Stimulated activated CD8-positive, alpha-beta memory T cell treated with anti-CD3 and anti-CD28 coated beads, Interleukin-15, amount 100 ng/mL, for 1 hour (primary cell): ENCODE data around the gene ST6GALNAC4.

Experiments used
- DNase-seq: peaks from one replicate; pipeline ENCODE4 v3.0.0-alpha.2; 2020; ENCODE audit warnings: low read depth

ST6GALNAC4 gene

GRCh38 chr9:127929625-127929979 is 12.8 kb upstream of the ST6GALNAC4 start:
- no peak for DNase-seq

DNA sequence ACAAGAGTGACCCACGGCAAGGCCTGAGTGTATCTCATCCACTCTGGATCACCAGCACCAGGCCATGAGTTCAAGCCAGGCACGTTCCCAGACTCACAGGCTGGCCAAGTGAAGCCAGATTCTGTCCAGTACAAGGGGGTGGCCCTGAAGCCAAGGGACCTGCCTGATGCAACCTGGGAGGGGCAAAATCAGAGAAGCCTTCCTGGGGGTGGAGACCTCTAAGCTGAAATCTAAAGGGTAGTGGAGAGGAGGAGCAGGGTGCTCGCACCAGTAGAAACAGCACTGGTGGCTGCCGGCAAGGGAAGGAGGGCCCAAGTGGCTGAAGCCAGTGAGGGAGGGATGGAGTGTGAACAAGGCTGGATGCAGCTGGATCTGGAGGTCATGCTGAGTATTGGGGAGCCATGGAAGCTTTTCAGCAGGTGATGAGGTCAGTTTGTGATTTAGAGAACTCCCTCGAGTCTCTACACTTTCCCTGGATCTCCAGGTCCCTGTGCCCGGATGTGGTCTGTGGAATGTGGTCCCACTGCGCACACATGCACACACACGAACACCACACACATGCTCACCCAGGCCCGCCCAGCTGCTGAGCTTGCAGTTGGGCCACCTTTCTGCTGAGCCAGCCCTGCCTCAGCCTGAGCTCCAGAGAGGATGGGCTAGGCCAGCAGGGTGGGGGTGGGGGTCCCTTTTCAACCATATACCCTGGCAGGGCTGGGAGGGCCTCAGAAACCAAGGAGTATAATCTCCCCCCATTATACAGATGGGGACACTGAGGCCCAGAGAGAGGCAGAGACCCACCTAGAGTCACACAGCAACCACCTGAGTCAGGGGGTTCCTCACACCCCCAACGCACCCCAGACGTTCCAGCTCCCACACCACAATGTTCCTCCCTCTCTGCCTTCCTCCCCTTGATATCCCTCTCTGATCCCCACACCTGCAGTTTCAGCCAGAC is 12.1 kb upstream of the ST6GALNAC4 start:
- DNase-seq: no peak

GRCh38 chr9:127927988-127928675 is 11.3 kb upstream of the ST6GALNAC4 start:
- no peak for DNase-seq

GRCh38 chr9:127927201-127927987 is 10.6 kb upstream of the ST6GALNAC4 start:
- DNase-seq: peak; percentile 56

DNA sequence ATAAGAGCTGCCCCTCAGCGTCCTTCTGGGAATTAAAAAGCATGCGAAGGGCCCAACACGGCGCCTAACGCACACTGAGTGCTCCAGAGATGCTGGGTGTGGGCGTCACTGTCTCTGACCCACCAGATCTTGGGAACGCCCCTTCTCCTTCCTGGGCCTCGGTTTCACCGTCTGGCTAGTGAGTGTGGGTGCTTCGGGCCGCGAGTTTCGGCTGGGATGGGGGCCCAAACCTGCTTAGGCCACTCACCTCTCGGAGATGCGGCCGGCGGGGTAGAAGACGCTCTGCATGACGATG is 10.0 kb upstream of the ST6GALNAC4 start:
- no peak for DNase-seq

GRCh38 chr9:127925959-127926905 is 9.4 kb upstream of the ST6GALNAC4 start:
- DNase-seq: no peak

DNA sequence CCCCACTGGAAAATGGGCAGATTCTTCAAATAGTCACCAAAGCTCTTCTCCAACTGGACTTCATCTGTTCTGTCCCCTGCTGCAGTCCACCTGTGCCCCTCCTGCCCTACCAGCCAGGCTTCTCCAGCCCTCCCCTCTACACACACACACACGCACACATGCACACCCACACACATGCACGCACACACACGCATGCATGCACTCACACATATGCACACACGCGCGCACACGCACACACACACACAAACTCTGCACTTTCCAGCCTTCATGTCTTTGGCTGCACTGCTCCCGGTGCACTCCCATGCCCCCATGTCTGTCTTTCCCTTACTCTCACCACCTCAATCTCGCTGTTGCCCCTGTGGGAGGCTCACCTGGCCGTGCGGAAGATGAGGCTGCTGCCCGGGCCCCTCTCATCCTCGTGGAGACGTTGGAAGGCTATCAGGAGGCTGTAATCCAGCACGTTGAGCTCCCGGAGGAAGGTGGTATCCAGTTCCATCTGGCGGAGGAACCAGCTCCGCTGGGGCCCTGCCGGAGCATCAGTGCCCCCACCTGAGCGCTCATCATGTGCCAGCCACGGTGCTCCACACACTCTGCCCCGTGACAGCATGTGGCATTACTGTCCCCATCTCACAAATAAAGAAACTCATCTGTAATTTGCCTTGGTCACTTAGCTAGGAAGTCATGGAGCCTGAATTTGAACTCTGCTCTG is 8.0 kb upstream of the ST6GALNAC4 start:
- no peak for DNase-seq

DNA sequence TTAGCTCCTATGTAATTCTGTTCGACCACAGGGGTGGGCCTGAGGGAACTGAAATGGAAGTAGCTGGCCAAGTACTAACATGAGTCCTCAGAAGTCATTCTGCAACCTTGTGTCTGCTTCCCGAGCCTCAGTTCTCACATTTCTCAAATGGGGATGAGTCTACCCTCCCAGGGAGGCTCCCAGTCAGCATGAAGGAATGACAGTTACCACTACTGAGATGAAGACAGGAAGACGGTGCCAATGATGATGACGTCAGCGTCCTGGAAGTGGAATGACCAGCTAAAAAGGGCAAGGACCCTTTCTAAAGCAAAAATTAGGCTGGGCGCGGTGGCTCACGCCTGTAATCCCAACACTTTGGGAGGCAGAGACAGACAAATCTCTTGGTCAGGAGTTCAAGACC is 6.9 kb upstream of the ST6GALNAC4 start:
- DNase-seq: no peak

DNA sequence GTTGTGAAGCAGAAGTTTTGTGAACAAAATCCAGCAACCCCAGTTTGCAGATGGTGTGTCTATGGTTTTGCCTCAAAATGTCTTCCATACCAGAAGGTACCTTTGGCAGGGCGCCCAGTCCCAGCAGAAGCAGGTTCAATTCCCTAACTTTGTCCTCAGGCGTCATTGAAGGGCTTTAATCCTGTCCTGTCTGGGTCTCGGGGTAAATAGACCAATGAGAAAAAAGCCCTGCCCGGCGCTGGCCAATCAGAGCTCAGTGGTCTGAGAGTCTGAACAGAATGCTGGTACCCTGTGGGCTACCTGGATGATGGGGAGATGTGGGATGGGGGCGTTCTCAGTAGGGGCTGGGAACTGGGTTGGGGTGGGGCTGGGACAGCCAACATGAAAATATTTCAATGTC is 6.2 kb upstream of the ST6GALNAC4 start:
- DNase-seq: no peak

- peak; percentile 65 for DNase-seq
These were observed 4.8 kb upstream of the ST6GALNAC4 start for GRCh38 chr9:127921557-127922120.

DNA sequence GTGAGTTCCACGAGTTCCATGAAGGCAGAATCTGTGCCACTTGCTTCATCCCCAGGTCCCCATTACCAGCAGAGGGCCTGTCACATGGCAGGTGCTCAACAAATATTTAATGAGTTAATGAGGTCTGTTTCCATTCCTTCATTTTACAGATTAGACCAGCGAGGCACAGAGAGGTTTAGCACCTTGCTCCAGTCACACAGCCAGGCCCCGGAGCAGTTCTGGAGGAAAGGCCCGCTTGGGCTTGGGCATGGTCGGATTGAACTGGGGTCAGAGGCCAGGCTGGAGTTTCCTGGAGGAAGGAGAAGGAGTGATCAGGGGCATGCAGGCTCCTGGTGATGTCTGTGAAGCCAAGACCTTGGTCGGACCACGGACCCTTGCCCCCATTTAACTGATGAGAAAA is 4.0 kb upstream of the ST6GALNAC4 start:
- no peak for DNase-seq

GRCh38 chr9:127919253-127919815 is 2.5 kb upstream of the ST6GALNAC4 start:
- DNase-seq: no peak

DNA sequence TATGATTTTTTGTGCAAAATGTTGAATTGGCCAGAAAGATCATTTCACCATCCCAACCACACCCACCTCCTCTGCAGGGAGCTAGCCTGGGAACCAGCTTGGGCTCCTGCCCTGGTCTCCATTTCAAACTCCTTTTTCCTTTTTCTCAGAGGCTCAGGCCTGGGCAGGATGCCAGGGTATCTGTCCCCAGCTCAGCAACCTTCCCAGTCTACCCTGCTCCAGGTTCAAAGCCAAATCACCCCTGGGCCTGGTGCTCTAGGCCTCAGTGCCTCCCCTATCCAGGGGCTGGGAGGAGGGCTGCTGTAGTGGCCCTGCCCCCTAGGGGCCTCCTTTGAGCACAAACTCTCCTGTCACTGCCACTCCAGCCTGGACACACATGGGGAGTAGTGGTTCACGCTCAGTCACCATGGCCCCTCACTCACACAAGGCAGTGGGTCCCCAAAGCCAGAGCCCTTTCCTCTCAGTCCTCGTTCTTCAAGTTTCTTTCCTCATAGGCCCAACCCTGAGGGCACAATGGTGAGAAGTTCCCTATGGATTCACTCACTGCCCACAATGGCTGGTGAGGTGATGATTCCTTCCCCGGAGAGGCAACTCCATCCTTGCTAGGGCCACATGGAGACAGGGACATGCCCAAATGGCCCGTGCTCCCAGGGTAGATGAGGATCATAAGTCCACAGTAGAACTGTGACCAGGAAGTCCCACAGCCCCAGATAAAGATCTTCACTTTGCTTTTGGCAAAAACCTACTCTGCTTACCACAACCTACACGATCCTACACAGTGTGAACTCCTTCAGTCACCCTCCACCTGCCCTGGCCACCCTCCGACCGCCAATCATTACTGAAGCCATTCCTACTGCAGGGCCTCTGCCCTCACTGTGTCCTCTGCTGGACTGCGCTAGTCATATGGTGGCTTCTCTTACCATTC is 1.6 kb upstream of the ST6GALNAC4 start:
- no peak for DNase-seq

- no peak for DNase-seq
These were observed 762 bp upstream of the ST6GALNAC4 start for GRCh38 chr9:127917603-127918002.

- DNase-seq: no peak
These were observed 781 bp downstream of the ST6GALNAC4 start for GRCh38 chr9:127915801-127916719.

GRCh38 chr9:127915325-127915752 is 1.5 kb downstream of the ST6GALNAC4 start:
- no peak for DNase-seq

DNA sequence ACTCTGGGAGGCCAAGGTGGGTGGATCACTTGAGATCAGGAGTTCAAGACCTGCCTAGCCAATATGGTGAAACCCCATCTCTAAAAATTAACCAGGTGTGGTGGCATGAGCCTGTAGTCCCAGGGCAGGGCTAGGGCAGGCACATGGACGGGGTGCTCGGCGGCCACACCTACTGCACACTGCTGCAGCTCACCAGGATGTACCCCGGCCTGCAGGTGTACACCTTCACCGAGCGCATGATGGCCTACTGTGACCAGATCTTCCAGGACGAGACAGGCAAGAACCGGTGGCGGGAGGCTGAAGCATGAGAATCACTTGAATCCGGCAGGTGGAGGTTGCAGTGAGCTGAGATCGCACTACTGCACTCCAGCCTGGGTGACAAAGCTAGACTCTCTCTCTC is 3.2 kb downstream of the ST6GALNAC4 start:
- no peak for DNase-seq

DNA sequence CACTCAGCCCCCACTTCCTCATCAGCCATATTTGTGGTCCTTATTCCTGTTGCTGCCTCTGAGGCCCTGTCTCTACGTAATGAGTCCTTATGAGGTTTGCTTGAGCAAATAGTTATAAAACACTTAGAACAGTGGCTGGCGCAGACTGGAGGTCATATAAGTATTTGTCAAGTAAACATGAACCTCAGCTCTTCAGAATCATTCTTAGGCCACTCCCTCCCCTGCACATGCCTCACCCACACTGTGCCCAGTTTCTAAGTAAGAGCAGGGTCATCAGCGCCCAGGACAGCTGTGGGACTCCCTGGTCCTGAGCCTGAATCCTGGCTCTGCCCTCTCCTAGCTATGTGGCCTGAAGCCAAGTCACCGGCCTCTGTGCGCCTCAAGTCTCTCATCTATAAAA is 4.0 kb downstream of the ST6GALNAC4 start:
- DNase-seq: no peak
